AG04449 (cell line): ENCODE measurements around the gene BRS3.

Experiments
- CTCF ChIA-PET: fragments of 350-600 bp; formaldehyde crosslinking; extraction: SDS; loops from one replicate; lab custom pipeline; 2021; ENCODE audit warnings: antibody characterized with exemption; lab: Yijun Ruan, JAX
- POLR2A ChIA-PET: fragments of 400-600, 350-600 bp; formaldehyde crosslinking; extraction: SDS; loops from one replicate; lab custom pipeline; 2020; ENCODE audit warnings: antibody characterized with exemption, inconsistent platforms; lab: Yijun Ruan, JAX
- DNase-seq: peaks from one replicate; pipeline ENCODE4 v3.0.0-alpha.2; 2010; ENCODE audit warnings: low read depth, low spot score
- H3K4me3 ChIP-seq: 2 replicates; pipeline ENCODE4 v1.5.1; 2011; ENCODE audit warnings: low read depth, mild to moderate bottlenecking, control low read depth, low read length
- CTCF ChIP-seq: IDR thresholded peaks from one replicate; pipeline ENCODE4 v1.5.1; 2011; ENCODE audit warnings: mild to moderate bottlenecking, moderate library complexity, low read length, control low read depth, inconsistent platforms; ENCODE audit not compliant: insufficient read depth; ENCODE audit errors: missing control alignments

Gene BRS3

GRCh38 chrX:136480383-136480782 is 7.4 kb upstream of the BRS3 start:
- no peak for DNase-seq
- ChIA-PET CTCF (no interaction called here), POLR2A (interaction anchor here (0.9 kb wide), 1 partner anchor 12 kb away, joined by 3 read pairs; no protein-coding TSS in a partner anchor)
- no peak overlapping the region for H3K4me3 ChIP-seq
- no peak for TF ChIP-seq CTCF

- DNase-seq, result no peak
- H3K4me3 ChIP-seq, result no peak overlapping the region
- TF ChIP-seq CTCF, result no peak
- POLR2A ChIA-PET, result no interaction called here
- CTCF ChIA-PET, result no interaction called here
Measured at GRCh38 chrX:136488706-136489105, 959 bp downstream of the BRS3 start.

GRCh38 chrX:136491832-136492231 is 4.1 kb downstream of the BRS3 start:
- no peak for TF ChIP-seq CTCF
- no peak overlapping the region for H3K4me3 ChIP-seq
- no peak for DNase-seq
- ChIA-PET POLR2A (no interaction called here), CTCF (interaction anchor here (0.9 kb wide), 1 partner anchor 747 kb away, joined by 3 read pairs; no protein-coding TSS in a partner anchor)

GRCh38 chrX:136493011-136493410 is 5.3 kb downstream of the BRS3 start:
- POLR2A ChIA-PET, result no interaction called here
- CTCF ChIA-PET, result no interaction called here
- H3K4me3 ChIP-seq, result no peak overlapping the region
- no peak for DNase-seq
- no peak for TF ChIP-seq CTCF

GRCh38 chrX:136495043-136495442 is 7.3 kb downstream of the BRS3 start:
- H3K4me3 ChIP-seq, result no peak overlapping the region
- TF ChIP-seq CTCF, result no peak
- POLR2A ChIA-PET, result no interaction called here
- CTCF ChIA-PET, result no interaction called here
- no peak for DNase-seq

GRCh38 chrX:136496186-136496763 is 8.5 kb downstream of the BRS3 start:
- H3K4me3 ChIP-seq, result peak overlapping the region; percentile 67
- ChIA-PET CTCF (no interaction called here), POLR2A (no interaction called here)
- TF ChIP-seq CTCF, result no peak
- no peak for DNase-seq
